Measurements from ENCODE around the gene CRABP2. TPM values are rescaled to one million over a fixed set of nuclear protein-coding genes. Genes with fewer than 3 reads are reported as not detected.
A peak's percentile ranks its signal among the peaks of the same experiment; 100 is the strongest.

Gene CRABP2
- total RNA-seq (ENCODE audit: unreplicated experiment): 2.4 TPM
- long read RNA-seq: 0 reads

- Mint-ChIP-seq H3K9me3 (ENCODE audit: unreplicated experiment) (no peaks in the 10 kb centered on the region), H3K36me3 (ENCODE audit: unreplicated experiment) (no peaks in the 10 kb centered on the region), H3K27me3 (ENCODE audit: unreplicated experiment) (peaks cover 17% of the 10 kb centered on the region), H3K4me1 (ENCODE audit: low read depth, unreplicated experiment) (peaks cover 20% of the 10 kb centered on the region), H3K4me3 (ENCODE audit: unreplicated experiment) (peak within 1 kb of the TSS; percentile 79), H3K27ac (ENCODE audit: unreplicated experiment) (no peak within 1 kb of the TSS)
- TF ChIP-seq, protein P1, sequence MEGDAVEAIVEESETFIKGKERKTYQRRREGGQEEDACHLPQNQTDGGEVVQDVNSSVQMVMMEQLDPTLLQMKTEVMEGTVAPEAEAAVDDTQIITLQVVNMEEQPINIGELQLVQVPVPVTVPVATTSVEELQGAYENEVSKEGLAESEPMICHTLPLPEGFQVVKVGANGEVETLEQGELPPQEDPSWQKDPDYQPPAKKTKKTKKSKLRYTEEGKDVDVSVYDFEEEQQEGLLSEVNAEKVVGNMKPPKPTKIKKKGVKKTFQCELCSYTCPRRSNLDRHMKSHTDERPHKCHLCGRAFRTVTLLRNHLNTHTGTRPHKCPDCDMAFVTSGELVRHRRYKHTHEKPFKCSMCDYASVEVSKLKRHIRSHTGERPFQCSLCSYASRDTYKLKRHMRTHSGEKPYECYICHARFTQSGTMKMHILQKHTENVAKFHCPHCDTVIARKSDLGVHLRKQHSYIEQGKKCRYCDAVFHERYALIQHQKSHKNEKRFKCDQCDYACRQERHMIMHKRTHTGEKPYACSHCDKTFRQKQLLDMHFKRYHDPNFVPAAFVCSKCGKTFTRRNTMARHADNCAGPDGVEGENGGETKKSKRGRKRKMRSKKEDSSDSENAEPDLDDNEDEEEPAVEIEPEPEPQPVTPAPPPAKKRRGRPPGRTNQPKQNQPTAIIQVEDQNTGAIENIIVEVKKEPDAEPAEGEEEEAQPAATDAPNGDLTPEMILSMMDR (IDR thresholded peaks at IDR 0.05; ENCODE audit: partially characterized antibody, unreplicated experiment): no peak
- DNase-seq: peak; percentile 61
These were observed at the start of gene CRABP2 for GRCh38 chr1:156705321-156705917. Gene CRABP2 (minus strand): TSS chr1:156705583. CDS start chr1:156705446, 137 bp downstream.

GRCh38 chr1:156754219-156754618 is 48.8 kb upstream of the CRABP2 start:
- Mint-ChIP-seq H3K9me3 (ENCODE audit: unreplicated experiment) (peaks cover 7% of the 10 kb centered on the region), H3K36me3 (ENCODE audit: unreplicated experiment) (no peaks in the 10 kb centered on the region), H3K4me3 (ENCODE audit: unreplicated experiment) (peak overlapping the region; percentile 63), H3K27ac (ENCODE audit: unreplicated experiment) (peak overlapping the region; percentile 53), H3K27me3 (ENCODE audit: unreplicated experiment) (peaks cover 7% of the 10 kb centered on the region), H3K4me1 (ENCODE audit: low read depth, unreplicated experiment) (peaks cover 19% of the 10 kb centered on the region)
- TF ChIP-seq, protein P1 (IDR thresholded peaks at IDR 0.05; ENCODE audit: partially characterized antibody, unreplicated experiment): no peak
- no peak for DNase-seq

DNA sequence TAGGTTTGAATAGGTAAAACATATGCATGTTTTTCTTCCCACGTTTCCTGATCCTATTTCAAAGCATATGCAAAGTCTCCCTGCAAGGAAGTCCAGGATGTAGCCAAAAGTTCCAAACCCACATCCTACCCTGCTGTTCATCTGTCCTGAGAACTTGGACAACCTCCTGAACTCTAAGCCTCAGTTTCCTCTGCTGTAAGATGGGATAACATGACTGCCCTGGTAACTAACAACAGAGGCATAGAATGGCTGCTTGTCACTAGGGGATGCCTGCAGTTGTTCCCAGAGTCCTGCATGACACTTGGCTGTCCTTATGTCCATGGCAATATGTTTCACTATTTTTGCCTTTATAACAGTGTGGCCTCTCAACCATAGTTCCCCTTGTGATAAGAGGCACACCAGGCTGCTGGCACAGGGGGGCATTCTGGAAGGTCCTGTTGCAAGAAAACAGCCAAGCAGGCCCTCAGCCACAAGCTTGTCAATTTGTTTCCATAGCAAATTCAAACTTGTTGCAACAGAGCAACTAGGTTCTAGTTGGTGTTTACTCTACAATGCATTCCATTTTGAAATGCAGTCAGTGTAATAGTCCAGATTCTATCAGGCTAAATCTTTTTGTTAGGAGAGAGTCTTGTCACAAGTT is 47.6 kb upstream of the CRABP2 start:
- no peak for DNase-seq
- TF ChIP-seq, protein P1 (IDR thresholded peaks at IDR 0.05; ENCODE audit: partially characterized antibody, unreplicated experiment): no peak
- Mint-ChIP-seq H3K4me1 (ENCODE audit: low read depth, unreplicated experiment) (peaks cover 27% of the 10 kb centered on the region), H3K4me3 (ENCODE audit: unreplicated experiment) (peak overlapping the region; percentile 90), H3K27me3 (ENCODE audit: unreplicated experiment) (peaks cover 10% of the 10 kb centered on the region), H3K36me3 (ENCODE audit: unreplicated experiment) (no peaks in the 10 kb centered on the region), H3K27ac (ENCODE audit: unreplicated experiment) (peak overlapping the region; percentile 90), H3K9me3 (ENCODE audit: unreplicated experiment) (peaks cover 6% of the 10 kb centered on the region)

GRCh38 chr1:156751757-156752481 is 46.5 kb upstream of the CRABP2 start:
- peak overlapping the region; percentile 90 for H3K4me3 Mint-ChIP-seq (ENCODE audit: unreplicated experiment)
- TF ChIP-seq, protein P1 (IDR thresholded peaks at IDR 0.05; ENCODE audit: partially characterized antibody, unreplicated experiment): no peak

DNA sequence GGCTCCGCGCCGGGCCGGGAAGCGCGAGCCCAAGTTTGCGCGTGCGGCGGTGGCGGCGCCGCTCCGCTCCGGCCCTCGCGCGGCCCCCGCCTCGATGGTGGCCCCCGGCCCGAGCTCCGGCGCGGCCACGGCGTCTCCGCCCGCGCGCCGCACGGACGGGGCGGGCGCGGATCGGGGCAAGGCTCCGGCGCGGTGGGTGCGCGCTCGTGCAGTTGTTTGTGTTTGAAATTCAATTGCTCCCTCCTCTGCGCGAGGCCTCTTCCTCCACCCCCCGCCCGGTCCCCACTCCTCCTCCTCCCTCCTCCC is 46.0 kb upstream of the CRABP2 start, which contains the start of gene HDGF:
TSS of gene HDGF (minus strand) at position 225 of the 306 bp plus-strand sequence. CDS start 246 bp downstream, outside the sequence.
- TF ChIP-seq, protein P1 (IDR thresholded peaks at IDR 0.05; ENCODE audit: partially characterized antibody, unreplicated experiment): no peak
- DNase-seq: no peak
- Mint-ChIP-seq H3K36me3 (ENCODE audit: unreplicated experiment) (no peaks in the 10 kb centered on the region), H3K27me3 (ENCODE audit: unreplicated experiment) (peaks cover 10% of the 10 kb centered on the region), H3K4me1 (ENCODE audit: low read depth, unreplicated experiment) (peaks cover 33% of the 10 kb centered on the region), H3K9me3 (ENCODE audit: unreplicated experiment) (peaks cover 9% of the 10 kb centered on the region), H3K27ac (ENCODE audit: unreplicated experiment) (peak within 1 kb of the TSS; percentile 97), H3K4me3 (ENCODE audit: unreplicated experiment) (peak within 1 kb of the TSS; percentile 94)

More at GRCh38 chr1:156751757-156752481, 46.5 kb upstream of the CRABP2 start:
- peak; percentile 98 for DNase-seq
- no peaks in the 10 kb centered on the region for H3K36me3 Mint-ChIP-seq (ENCODE audit: unreplicated experiment)
- peaks cover 10% of the 10 kb centered on the region for H3K27me3 Mint-ChIP-seq (ENCODE audit: unreplicated experiment)
- peak overlapping the region; percentile 97 for H3K27ac Mint-ChIP-seq (ENCODE audit: unreplicated experiment)
- peaks cover 32% of the 10 kb centered on the region for H3K4me1 Mint-ChIP-seq (ENCODE audit: low read depth, unreplicated experiment)
- peaks cover 6% of the 10 kb centered on the region for H3K9me3 Mint-ChIP-seq (ENCODE audit: unreplicated experiment)

Measured in glutamatergic neuron (in vitro differentiated cells).